Stimulated activated CD8-positive, alpha-beta memory T cell treated with anti-CD3 and anti-CD28 coated beads, Interleukin-12 subunit alpha, Interleukin-12 subunit beta, amount 100 ng/mL, for 24 hours (primary cell): ENCODE data around the gene HLTF.

ENCODE experiments used
- DNase-seq: peaks from one replicate; pipeline ENCODE4 v3.0.0-alpha.2; 2020; ENCODE audit errors: extremely low read depth

Gene HLTF

DNA sequence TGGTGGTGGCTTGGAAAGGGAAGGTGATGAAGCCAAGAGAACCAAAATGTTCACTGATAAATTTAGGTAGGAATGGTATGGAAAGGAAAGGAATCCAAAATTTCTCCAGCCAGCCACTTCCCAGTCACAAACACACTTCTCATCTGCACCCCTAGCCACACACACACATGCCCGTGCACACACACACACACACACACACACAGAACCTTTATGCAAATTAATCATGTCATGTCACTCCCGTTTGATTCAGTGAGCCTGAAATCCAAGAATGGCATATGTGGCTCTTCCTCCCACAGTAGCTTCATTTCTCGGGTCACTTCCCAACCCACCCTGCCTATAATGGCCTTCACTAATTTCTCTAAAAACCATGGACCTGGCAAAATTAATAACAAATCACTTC, 3.1 kb upstream of the HLTF start:
- no peak for DNase-seq

DNA sequence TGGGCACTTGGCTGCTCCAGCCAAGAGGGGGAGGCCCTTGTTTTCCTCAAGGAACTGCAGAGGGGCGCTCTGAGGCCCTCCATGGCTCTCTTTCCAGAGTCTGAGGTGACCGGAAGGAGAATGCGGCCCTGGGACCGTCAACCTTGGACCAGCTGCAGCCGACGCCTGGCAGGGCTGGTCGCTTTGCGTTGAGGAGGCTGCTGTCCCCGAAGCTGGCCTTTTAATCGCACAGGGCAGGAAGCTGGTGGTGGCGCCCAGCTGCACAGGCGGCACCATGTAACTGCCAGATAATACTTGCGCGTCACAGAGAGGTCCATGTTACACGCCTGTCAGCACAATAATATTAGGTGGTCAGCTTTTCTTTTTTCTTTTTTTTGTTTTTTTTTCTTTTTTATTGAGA, 875 bp upstream of the HLTF start:
- no peak for DNase-seq

DNA sequence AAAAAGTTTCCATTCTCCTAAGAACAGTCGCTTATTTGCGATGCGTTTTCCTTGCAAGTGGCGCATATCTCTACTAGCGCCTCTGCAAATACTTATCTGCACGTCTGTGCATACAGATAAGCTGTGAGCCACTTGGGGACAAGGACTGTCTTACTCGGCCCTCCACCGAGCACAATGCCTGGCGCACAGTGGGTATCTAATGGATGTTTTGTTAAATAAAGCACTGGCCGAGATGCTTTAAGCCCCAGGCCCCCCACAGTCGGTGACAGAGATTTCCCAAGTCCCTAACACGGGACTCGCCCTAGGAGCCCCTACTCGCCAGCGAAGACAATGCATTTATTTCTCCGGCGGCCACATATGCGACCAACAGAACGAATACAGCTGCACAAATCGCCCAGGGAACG, 503 bp downstream of the HLTF start:
- DNase-seq: no peak

DNA sequence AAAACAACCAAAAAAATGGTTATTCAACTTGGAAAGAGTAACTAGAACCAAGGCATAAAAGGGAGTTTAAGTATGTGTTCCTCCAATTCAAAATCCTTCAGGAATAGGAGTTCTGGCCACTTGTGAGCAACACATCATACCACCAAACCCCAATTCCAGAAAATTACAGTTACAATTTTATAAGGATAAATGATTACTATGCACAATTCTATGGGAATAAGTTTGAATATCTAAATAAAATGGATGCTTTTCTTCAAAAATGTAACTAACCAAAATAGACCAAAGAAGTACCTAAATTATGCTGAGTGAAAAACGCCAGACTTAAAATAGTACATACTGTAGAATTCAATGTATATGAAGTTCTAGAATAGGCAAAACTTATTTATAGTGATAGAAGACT, 4.6 kb downstream of the HLTF start:
- DNase-seq: no peak

DNA sequence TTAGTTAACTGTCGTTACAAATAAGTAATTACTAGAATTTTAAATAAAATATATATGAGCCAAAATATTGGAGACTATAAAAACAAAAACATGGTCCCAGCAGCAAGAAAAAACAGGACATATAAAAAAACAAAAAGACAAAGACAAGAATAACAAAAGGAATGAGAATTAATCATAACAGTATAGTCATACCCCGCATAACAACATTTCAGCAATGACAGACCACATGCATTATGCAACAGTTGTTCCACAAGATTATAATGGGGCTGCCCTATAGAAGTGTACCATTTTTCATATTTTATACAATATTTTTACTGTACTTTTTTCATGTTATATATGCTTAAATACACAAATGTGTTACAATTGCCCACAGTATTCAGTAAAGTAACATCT, 5.6 kb downstream of the HLTF start:
- no peak for DNase-seq

DNA sequence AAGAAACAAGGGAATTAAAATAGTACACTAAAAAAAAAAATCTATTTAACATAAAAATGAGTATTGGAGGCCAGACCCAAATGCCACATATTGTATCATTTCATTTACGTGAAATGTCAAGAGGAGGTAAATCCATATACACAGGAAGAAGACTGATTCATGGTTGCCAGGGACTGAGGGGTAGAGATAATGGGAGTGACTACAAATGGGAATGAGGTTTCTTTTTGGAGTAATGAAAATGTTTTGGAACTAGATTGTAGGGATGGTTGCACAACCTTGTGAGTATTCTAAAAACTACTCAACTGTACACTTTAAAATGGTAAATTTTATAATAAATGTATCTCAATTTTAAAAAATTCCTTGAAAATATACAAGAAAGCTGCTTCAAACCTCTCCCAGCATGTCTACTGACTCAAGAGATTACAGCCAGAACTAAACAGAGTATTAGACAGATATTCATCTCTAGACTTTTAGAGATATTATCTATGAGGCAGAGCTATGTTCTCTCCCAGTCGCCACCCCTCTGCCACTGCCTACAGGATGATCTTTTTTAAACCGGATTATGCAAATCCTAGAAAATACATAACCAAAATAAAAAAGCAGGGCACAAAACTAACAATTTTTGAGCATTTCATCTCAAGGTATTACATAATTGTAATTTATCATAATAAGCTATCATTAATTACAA, 6.2 kb downstream of the HLTF start:
- DNase-seq: no peak

DNA sequence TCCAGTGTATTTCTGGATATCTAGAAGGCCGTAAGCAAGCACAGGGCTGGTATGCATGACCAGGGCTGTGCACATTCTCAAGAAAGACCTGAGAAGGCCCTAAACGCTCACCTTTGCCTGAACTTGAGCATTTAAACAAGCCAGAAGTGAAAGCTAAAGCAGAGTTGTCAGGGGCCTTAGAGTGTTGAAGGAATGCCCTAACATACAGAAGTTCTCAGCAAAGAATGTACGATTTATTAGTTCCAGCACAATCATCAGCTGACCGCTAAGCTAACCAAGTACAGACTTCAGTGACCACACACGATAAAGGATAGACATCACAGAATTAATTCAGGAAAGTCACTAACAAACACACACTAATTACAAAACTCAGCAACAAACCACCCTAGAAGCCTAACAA, 8.7 kb downstream of the HLTF start:
- DNase-seq: no peak

DNA sequence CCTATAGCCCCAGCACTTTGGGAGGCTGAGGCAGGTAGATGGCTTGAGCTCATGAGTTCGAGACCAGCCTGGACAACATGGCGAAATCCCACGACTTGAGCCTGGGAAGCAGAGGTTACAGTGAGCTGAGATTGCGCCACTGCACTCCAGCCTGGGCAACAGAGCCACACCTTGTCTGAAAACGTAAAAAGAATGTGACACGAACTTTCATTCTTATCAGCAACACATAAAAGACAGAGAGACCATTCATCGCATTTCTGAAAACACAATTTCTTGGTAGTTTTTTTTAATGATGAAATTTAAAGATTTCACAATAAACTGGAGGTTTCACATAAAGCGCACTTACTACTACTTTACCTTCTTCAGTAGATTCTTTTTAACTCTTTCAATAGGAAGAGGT, 18.4 kb downstream of the HLTF start:
- no peak for DNase-seq

DNA sequence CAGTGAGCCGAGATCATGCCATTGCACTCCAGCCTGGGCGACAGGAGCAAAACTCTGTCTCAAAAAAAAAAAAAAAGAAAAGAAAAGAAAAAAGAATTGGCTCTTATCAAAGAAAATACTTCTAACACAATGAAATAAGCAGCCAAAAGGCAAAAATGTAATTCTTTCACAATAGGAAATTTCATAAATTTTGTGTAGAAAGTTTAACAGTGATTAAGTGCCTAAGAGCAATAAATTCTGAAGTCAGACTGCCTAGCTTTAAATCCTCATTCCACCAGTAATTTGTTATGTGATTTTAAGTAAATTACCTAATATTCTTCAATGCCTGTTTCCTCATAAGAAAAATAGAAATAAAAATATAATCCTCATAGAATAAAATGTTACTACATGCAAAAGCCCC, 24.6 kb downstream of the HLTF start:
- DNase-seq: no peak

DNA sequence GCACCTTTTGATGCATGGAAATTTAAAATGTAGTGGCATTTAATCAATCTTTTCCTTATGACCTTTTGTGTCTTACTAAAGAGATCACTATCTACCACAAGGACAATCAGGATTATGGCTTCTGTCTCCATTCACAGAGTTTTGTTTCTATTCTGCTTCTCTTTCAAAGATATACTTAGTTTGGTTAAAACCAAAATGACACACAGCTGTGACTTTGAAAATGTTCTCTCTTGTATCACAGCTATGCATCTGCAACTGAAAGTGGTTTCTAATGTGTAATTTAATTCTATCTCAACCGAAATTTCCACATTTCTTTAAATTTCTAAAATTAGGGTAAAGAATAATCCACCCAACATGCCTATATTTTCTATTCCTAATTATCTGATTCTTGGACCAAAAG, 27.7 kb downstream of the HLTF start:
- no peak for DNase-seq

DNA sequence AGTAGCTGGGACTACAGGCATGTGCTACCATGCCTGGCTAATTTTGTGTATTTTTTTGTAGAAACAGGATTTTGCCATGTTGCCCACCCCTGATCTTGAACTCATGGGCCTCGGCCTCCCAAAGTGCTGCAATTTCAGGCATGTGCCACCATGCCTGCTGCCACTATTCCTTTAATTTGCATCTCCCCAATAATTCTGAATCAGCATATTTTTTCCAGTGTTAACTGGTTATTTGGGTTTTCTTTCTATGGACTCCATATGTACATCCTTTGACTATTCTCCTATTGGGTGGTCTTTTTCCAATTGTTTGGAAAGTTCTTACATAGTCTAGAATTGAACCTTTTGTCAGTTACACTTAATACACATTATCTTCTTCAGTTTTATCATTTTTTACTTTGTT, 28.1 kb downstream of the HLTF start:
- no peak for DNase-seq

DNA sequence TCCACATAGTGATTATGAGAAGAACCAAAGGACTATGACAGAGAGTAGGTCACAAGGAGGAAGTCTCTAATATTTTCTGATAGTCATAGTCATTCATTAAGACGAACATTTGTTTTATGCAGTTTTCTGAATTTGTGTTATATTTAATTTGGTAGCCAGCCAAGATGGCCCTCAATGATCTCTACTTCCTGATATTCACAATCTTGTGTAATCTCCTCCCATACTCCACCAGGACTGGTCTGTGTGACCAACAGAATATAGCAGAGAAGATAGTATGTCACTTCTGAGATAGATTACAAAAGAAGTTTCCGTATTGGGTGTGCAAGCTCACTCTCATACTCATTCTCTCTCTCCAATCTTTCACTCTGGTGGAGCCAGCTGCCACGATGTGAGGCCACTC, 30.8 kb downstream of the HLTF start:
- no peak for DNase-seq

DNA sequence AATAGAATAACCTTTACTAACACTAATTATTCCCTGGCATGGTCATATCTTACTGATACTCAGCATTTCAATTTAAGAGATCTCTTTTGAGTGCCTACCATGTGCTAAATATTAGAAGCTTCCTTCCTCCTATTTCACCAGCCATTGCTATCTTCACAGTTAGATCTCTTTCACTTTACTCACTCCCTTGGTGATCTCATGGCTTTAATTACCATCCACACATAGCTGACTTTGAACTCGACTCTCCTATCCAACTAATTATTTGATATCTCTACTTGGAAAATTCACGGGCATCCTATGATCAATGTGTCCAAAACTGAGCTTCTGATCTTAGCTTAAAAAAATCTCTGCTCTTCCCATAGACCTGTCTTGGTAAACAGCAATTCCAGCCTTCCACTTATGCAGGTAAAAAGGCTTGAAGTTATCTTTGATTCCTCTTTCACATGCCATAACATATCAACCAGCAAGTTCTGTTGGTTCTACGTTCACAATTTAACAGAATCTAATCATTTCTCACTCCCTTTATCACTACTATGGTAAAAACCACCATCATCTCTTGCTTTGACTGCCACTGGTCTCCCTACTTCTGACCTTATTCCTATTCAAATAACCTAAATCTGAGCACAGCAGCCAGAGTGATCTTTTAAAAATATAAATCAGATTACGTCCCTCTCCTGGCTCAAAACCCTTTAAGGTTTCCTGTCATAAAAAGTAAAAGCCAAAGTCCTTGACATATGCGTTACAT, 41.8 kb downstream of the HLTF start:
- no peak for DNase-seq

DNA sequence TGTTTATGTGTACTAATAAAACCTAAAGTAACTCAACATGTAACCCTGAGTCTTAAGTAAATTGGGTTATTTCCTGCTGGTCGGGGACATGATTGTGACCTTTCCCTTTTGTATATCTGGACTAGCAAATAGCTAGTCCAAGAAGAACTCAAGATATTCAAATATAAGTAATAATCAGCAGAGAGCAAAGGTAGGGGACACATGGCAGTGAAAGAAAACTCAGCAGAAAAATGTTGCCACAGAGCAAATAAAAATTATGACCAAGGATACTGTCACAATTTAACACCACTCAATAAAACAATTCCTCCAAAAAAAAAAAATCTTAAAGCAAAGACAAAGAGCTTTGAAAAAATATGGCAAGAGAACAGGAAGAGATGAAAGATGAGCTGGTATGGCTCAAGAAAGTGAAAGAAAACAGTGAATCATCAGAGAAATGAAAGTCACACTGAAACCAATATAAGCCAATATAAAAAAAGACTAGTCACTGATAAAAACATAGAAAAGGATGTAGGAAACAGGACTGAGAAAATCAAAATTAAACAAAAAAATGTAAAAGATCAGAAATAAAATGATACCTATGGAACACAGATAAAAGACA, 43.4 kb downstream of the HLTF start:
- no peak for DNase-seq

DNA sequence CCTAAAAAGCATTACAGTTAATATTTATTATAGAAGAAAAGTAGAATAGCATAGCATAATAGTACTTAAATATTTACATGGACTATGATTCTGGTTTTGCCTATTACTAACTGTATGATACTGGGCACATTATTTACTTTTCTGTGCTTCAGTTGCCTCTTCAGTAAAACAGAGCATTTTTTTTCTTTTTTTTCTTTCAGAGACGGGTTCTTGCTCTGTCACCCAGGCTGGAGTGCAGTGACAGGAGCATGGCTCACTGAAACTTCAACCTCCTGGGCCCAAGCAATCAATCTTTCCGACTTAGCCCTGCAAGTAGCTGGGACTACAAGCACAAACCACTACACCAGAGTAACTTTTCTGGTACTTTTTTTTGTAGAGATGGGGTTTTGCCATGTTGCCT, 48.0 kb downstream of the HLTF start:
- DNase-seq: no peak

DNA sequence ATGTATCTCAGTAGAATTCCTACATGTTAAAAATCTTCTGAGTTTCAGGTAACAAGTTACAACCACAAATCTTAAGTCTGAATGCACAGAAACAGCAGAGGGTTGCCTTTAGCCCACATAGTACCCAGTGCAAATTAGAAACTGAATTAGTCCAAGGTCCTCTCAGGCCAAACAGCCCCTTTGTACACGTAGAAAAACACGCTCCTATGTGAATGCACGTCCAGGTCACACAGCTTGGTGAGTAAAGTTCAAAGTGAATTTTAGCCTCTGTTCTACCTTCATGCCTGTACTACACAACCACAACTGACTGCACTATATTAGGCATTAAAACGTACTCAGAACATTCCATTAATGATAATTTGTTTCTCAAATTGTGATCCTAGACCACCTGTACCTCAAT, 48.6 kb downstream of the HLTF start:
- DNase-seq: no peak

DNA sequence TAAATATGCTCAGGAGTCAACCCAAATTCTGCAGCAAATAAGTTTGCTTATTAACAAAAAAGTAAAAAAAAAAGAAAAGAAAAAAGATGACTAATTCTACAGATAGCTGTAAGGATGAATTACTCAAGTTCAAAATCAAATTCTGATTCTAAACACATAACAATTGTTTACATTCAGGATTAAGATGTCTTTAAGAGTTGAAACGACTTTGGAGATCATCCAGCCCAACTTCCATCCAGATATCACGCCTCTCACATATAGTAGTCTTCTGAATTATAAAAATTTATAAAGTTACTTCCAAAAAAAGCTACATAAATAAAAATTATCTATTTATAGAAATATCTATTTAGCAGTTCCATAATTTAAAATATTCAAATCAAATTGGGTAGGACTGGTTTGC, 55.2 kb downstream of the HLTF start:
- DNase-seq: no peak

DNA sequence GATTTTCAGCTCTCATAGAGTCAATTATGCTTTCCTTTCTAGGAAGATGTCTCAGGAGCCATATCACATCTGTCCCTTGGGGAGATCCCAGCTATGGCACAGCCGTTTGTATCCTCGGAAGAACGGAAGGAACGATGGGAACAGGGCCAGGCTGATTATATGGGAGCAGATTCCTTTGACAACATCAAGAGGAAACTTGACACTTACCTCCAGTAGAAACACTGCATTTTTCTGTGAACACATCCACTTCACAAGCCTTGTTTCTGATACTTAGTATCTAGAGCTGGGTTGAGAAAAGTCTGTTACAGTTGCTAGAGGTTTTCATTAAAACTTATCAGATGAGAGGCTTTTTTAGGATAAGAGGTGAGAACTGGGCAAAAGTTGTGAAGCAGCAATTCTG, 59.6 kb downstream of the HLTF start:
- DNase-seq: no peak

DNA sequence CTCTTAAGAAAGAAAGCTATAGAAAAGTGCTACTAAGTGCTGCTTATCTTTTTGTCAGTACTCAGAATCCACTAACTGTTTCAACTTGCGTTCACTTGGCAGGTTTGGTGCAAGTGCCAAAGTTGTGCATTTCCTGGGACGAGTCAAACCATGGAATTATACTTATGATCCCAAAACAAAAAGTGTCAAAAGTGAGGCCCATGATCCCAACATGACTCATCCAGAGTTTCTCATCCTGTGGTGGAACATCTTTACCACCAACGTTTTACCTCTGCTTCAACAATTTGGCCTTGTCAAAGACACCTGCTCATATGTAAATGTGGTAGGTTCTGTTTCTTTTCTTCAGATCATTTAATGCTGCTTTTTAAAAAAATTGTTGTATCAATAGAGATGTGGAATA, 62.4 kb downstream of the HLTF start:
- no peak for DNase-seq

DNA sequence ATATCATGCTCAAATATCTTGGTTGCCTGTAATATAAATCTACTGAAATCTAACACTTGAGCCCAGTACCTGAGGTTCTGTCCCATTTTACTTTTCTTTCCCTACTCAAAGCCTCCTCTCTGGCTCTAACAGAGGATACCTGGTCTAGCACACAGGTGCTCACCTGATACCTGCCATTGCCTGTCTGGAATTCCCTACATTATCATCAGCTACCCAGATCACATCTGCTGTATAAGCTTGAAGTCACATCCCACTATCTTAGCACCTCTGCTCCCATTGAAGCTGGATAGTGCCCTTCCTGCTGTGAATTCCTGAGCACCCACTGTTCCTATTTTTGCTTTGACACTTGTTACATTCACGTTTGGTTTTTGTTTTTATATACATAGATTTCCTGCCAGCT, 64.5 kb downstream of the HLTF start:
- DNase-seq: no peak

DNA sequence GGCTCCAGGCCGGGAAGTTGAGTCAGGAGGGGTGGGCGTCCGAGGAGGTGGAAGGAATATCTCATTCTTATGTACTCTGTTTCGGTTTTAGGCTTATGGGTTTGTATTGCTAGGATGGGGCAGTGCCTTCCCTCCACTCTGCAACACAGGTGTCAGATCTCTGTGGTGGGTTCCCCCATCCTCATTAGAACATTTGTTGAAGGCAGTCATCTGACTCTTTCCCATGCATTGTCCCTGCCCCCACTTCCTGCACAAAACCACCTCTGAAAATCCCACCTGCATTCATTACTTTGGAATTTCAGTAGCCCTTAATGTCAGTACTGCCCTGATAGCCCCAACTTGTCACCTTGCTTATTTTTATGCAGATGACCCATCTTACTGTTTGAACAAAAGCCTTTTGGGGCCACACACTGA, 65.5 kb downstream of the HLTF start:
- DNase-seq: no peak

DNA sequence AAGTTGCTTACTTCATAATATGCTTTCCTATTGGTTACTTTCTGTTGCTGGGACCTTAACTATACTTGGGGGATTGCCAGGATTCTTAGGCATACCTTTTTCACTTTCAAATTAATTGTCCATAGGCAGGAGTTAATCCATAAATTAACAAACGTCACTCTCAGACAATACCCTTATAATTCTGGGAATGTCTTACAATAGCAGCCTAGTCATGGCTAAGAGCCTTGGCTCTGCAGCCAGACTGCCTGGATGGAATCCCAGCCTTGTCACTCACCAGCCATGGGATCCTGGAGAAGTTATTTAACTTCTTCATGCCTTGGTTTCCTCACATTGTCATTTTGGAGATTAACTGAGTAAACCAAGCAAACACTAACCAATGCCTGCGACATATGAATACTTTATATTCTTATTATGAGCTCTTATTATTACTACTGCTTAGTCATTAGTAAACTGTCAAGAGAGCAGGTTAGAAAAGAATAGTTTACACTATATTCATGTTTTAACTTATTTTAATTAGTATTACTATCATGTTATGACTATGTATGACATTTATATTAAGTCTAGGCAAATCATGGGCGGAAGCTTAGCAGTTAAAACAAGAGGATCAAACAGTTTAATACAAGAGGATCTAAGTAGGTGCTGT, 66.0 kb downstream of the HLTF start:
- no peak for DNase-seq

DNA sequence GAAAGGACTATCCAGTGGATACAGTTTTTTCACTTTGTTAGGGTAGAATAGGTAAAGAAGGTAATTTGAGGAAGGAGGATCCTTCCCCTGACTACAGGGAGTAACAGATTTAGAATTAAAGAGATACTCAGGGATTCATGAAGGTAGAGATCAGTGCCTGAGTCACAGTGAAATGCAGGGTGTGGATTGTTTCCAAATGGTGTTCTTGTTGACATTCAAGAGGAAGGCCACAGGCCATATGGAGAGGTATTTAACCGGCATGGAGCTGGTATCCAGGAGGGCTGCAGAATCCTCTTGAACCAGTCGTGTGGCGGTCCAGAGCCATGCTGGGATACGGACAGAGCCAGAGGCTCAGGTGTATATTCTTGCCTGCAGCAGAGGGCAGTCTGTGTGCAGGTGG, 66.8 kb downstream of the HLTF start:
- DNase-seq: no peak
